Activated naive CD4-positive, alpha-beta T cell treated with anti-CD3 and anti-CD28 coated beads, Interleukin-2, amount 50 U/mL, for 72 hours (primary cell): ENCODE results near the gene COQ8A. TPM values are rescaled to one million over a fixed set of nuclear protein-coding genes. Genes with fewer than 3 reads are reported as not detected.
"Not testable (repeated sequence)": the region's sequence is repeated elsewhere in the genome, so short reads cannot be mapped to it uniquely, and the experiment has no call there.

Experiments
- ATAC-seq, 2 donors: fragments of 150-1000 bp; cut with Tn5 transposase; 2 replicates each; pipeline ENCODE4 v1.10.0; 2021; ENCODE audit warnings: mild to moderate bottlenecking in 2 of 2, moderate library complexity in 2 of 2
- DNase-seq, 2 donors: peaks; one replicate each; pipeline ENCODE4 v3.0.0; 2021 to 2022; ENCODE audit warnings: low spot score in 2 of 2
- H3K27ac Mint-ChIP-seq, 2 donors: one replicate each; pipeline ENCODE4 v1.8.0; 2022; ENCODE audit warnings: mild to moderate bottlenecking in 2 of 2, mixed read lengths in 2 of 2
- H3K36me3 Mint-ChIP-seq, 2 donors: one replicate each; pipeline ENCODE4 v1.8.0; 2022; ENCODE audit warnings: mixed read lengths in 2 of 2
- H3K9me3 Mint-ChIP-seq, 2 donors: one replicate each; pipeline ENCODE4 v1.8.0; 2022; ENCODE audit warnings: mixed read lengths in 2 of 2
- total RNA-seq, 2 donors: library from RNA; stranded (reverse); gene quantifications; one replicate each; pipeline ENCODE4 v1.2.3, GENCODE V29; 2022

COQ8A gene
- total RNA-seq, 2 donors from 2014 or later: 20.5 to 28.1 TPM

DNA sequence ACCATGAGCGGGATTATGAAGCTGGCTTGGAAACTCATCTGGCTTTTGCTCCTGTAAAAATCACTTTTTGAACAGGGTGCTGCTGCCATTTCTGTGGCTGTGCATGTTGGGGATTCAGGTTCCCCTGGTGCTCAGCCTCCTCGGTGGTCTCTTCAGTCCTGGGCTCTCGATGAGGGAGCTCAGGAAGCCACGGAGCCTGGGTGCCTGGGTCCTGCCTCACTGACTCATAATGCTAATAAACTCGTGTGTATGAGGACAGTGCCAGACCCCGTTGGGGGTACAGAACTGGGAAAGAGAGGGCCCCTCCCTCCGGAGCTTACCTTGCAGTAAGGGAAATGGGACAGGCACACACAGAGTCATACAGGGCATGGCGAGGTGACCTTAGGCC lies 5.8 kb downstream of the COQ8A start:
- Mint-ChIP-seq H3K9me3 (no peaks in the 10 kb centered on the region), H3K36me3 (peaks cover 0 to 3% of the 10 kb centered on the region in 2 donors), H3K27ac (peak overlapping the region; percentile 29 to 70)
- DNase-seq: no peak
- ATAC-seq: no peak

DNA sequence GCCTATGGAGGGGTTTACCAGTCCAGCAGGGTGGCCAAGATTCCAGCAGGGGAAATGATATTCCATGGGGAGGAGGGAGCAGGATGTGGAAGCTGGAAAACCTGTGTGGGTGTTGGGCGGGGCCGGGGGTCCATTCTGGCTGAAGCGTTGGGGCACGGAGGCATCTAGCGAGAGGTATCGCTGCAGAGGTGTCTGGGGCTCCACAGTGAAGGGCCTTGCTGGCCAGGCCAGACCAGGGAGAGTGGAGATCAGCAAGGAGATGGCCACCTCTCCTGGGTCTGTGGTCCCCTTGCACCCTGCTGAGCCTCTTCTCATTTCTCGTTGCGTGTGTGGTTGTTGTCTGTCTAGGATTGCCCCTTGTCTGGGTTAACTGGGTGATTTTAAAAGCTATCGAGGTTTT lies 6.2 kb downstream of the COQ8A start:
- Mint-ChIP-seq H3K36me3 (no peaks in the 10 kb centered on the region), H3K27ac (peak overlapping the region; percentile 29 to 70), H3K9me3 (no peaks in the 10 kb centered on the region)
- DNase-seq (no peak), ATAC-seq (no peak)

DNA sequence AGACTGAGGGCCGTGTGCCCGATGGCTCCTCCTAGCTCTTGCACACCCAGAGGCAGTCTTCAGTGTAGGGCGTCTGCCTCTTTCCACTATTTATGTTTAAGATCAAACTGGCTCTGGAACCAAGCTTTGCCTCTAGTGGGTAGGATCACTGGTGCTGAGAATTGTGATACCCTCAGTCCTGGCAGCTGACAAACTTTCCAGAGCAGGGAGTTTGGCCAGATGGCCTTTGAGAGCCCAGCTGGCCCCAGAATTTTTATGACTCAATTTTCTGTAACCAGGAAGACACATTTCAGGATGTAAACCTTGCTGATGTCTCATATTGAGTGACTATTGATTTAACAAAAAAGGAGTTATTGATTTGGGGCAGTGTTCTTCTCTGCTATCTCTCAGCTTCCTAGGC lies 6.7 kb downstream of the COQ8A start:
- Mint-ChIP-seq H3K9me3 (no peaks in the 10 kb centered on the region), H3K36me3 (no peaks in the 10 kb centered on the region), H3K27ac (peak overlapping the region in 1 of 2 donors; percentile 29)
- no peak for DNase-seq
- no peak for ATAC-seq

DNA sequence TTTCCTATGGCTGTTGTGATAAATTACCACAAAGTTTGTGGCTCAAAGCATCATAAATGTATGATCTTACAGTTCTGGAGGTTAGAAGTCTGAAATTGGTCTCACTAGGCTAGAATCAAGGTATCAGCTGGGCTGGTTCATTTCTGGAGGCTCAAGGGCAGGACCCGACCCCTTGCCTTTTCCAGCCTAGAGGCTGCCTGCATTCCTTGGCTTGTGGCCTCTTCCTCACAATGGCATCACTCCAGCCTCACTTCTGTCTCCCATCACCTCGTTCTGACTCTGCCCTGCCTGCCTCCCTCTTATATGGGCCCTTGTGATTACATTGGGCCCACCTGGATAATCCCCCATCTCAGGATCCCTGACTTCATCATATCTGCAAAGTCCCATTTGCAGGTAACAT lies 8.0 kb downstream of the COQ8A start:
- no peaks in the 10 kb centered on the region for H3K9me3 Mint-ChIP-seq
- H3K36me3 Mint-ChIP-seq: no peaks in the 10 kb centered on the region
- ATAC-seq: no peak
- no peak for DNase-seq
- no peak overlapping the region for H3K27ac Mint-ChIP-seq

DNA sequence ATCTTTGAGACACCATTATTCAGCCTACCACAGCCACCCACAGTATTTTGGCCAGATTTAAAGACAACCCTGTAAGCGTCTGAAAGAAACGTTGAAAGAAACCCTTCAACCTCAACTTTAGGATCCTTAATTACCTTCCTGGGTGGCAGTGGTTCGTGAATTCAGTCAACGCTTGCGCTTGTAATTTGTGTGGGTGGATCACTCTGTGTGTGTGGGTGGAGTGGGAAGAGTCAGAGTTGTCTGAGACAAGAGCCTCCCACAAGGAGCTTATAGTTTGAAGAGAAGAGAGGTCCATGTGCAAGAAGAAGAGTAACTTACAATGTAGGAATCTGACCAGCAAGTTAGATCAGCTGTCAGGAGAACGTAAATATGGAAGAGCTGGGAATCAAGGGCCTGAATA lies 8.4 kb downstream of the COQ8A start:
- Mint-ChIP-seq H3K36me3 (no peaks in the 10 kb centered on the region), H3K27ac (no peak overlapping the region), H3K9me3 (no peaks in the 10 kb centered on the region)
- no peak for DNase-seq
- ATAC-seq: no peak

DNA sequence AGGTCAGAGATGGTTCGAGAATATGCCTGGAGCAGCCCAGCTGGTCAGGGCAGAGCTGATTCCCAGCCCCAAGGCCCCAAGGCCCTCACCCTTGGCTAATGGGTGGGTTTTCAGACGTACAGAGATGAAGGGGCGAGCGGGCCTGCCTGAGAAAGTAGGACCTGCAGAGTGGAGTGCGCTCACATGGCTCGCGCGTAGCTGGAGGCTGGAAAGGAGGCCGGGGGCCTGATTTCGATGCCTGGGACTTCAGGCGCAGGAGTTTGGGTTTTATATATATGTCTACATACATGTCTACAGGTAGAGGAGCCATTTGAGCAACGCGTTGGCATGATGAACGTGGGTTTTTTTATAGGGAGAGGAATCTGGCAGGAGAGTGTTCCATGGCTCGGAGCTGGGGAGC lies 8.9 kb downstream of the COQ8A start:
- Mint-ChIP-seq H3K27ac (no peak overlapping the region), H3K9me3 (no peaks in the 10 kb centered on the region), H3K36me3 (no peaks in the 10 kb centered on the region)
- ATAC-seq (no peak), DNase-seq (no peak)

DNA sequence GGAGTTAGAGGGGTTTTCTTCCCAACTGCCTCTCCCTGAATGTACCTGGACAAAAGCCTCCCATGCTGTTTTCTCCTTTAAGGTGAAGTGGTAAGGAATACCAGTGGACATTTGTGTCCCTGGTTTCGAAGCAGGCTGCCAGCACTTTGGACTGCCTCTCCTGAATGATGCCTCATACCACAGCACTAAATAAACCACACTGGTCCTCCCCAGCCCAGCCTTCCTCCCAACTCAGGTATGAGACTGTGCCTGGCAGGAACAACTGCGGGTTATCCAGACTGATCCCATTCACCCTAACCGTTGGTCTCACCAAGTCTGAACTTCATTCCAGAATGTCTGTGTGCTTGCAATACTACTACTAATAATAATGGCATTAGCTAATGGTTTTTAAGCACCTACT lies 9.3 kb downstream of the COQ8A start:
- DNase-seq (no peak), ATAC-seq (no peak)
- Mint-ChIP-seq H3K27ac (no peak overlapping the region), H3K36me3 (peaks cover 0 to 2% of the 10 kb centered on the region in 2 donors), H3K9me3 (no peaks in the 10 kb centered on the region)

DNA sequence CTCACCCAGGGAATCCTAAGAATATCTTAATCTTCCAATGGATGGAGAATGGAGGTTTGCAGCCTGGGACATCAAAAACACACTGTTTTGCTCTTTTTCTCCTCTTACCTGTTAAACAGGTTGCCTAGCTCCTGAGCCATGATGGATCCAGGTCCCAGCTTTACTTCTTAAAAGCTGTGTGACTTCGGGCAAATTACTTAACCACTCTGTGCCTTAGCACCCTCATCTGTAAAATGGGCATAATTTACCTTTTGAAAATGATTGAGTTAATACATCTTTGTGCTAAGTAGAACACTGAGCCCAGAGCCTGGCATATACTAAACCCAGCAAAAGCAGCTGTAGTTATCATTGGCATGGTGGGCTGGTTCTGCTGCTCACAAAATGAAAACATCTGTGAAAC lies 10.2 kb downstream of the COQ8A start:
- H3K9me3 Mint-ChIP-seq: no peaks in the 10 kb centered on the region
- peaks cover 0 to 8% of the 10 kb centered on the region in 2 donors for H3K36me3 Mint-ChIP-seq
- H3K27ac Mint-ChIP-seq: no peak overlapping the region
- no peak for DNase-seq
- no peak for ATAC-seq

DNA sequence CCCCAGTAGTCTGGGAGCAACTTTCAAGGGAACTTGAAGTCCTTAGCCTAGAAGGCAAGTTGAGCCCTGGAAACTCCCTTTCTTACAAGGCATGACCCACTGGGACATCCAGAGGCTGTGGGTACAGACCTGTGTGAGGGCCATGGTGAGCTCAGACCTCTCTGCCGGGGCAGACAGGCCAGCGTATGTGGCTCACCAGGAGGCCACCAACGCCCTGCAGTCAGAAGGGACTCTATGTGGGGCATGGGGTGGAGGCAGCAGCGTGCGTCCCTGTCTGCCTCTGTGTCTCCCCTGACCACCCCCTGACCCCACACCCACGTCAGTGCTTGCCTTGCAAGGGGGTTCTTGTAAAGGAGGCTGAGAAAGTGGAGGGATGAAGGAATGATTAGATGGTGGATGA lies 10.8 kb downstream of the COQ8A start:
- H3K27ac Mint-ChIP-seq: peak overlapping the region in 1 of 2 donors; percentile 31
- peaks cover 0 to 8% of the 10 kb centered on the region in 2 donors for H3K36me3 Mint-ChIP-seq

DNA sequence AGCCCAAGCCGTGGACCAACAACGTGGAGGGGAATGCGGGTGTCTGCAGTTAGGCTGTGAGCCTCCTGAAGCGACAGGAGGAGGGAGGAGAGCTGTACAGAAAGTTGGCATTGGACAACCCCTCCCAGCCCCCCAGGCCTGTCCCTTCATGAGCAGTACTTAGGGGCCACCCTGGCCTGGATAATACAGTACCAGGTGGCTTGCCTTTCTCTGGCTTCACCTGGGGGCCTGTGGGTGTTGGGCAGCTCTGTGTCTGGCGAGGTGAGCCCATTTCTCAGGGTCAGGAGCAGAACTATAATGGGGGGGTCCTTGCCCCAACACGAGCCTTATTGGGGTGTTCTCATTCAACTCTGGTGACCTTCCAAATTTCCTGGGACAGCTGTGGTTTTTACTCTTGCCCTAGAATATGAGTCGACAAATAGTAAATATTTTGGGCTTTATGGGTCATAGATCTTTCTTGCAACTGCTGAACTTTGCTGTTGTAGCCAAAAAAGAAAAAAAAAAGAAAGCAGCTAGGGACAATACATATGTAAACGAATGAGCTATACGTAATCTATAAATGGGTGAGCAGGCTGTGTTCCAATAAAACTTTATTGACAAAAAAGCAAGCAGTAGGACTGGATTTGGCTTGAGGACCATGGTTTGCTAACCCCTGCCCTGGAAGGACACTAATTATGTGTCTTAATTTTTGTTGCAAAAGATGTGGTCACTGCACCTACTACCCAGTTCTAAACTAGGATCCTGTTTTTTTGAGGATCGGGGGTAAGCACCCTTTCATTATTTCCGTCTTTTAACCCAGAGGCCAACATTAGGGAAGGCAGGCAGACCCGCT lies 11.4 kb downstream of the COQ8A start:
- H3K27ac Mint-ChIP-seq: peak overlapping the region in 1 of 2 donors; percentile 31
- peaks cover 0 to 4% of the 10 kb centered on the region in 2 donors for H3K9me3 Mint-ChIP-seq
- no peak for ATAC-seq
- no peak for DNase-seq
- H3K36me3 Mint-ChIP-seq: peaks cover 0 to 8% of the 10 kb centered on the region in 2 donors

More for the DNA sequence above, 10.8 kb downstream of the COQ8A start:
- ATAC-seq: no peak
- no peak for DNase-seq
- peaks cover 0 to 2% of the 10 kb centered on the region in 2 donors for H3K9me3 Mint-ChIP-seq

DNA sequence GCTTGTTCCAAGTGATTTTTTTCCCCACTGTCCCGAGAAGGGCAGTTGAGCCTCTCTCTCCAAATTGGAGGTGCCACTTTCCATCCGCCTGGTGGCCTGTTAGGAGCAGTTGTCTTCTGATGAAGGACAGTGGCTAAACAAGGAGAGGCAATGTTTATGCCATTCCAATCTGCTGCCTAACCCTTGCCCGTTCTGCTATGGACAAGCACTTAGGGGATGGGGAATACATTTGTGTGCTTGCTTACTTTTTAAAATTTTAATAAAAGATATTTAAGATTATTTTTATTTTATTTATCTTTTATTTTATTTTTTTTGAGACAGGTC lies 12.0 kb downstream of the COQ8A start:
- H3K27ac Mint-ChIP-seq: no peak overlapping the region
- peaks cover 0 to 10% of the 10 kb centered on the region in 2 donors for H3K36me3 Mint-ChIP-seq
- ATAC-seq (no peak), DNase-seq (no peak)
- peaks cover 0 to 4% of the 10 kb centered on the region in 2 donors for H3K9me3 Mint-ChIP-seq

DNA sequence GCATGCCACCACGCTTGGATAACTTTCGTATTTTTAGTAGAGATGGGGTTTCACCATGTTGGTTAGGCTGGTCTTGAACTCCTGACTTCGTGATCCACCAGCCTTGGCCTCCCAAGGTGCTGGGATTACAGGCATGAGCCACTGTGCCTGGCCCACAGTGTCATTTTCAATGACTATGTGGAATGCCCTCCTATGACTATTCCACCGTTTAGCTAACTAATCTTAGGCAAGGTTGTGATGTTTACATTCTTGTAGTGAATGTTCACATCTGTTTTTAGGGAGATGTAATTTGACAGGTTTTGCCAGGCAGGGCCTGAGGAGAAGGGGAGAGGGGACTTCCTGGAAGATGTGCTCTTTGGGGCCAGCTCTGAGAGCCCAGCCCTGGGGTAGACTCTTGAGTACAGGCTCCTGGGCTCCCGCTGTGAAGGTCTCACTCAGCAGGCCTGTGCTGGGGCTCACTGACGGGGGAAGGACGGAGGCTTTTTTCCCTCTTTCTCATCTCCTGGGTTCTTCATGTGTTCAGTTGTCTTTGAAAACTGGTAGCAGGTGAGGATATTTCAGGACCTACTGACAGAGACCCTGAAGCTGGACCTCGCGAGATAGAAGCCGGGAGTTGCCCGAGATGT lies 13.2 kb downstream of the COQ8A start:
- Mint-ChIP-seq H3K9me3 (peaks cover 0 to 8% of the 10 kb centered on the region in 2 donors), H3K27ac (peak overlapping the region in 1 of 2 donors; percentile 9), H3K36me3 (peaks cover 0 to 18% of the 10 kb centered on the region in 2 donors)
- DNase-seq (no peak), ATAC-seq (no peak)

DNA sequence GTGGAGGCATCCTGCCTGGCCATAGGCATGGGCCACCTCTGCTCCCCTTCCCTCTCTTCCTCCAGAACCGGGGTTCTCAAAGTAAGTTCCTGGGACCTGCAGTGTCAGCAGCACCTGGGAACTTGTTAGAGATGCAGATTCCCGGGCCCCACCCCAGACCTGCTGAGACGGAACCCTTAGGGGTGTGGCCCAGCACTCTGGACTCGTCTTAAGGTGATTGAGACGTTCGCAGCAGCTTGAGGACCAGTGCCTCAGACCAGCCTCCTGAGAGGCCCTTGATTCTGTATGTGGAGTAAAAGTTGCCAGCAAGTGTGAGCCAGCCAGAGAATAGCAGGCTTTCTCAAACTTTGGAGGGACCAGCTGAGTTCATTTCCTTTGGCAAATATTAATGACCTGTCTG lies 14.2 kb downstream of the COQ8A start:
- ATAC-seq: no peak
- H3K9me3 Mint-ChIP-seq: peaks cover 0 to 12% of the 10 kb centered on the region in 2 donors
- H3K36me3 Mint-ChIP-seq: peaks cover 0 to 26% of the 10 kb centered on the region in 2 donors
- peak overlapping the region in 1 of 2 donors; percentile 57 for H3K27ac Mint-ChIP-seq
- DNase-seq: no peak

DNA sequence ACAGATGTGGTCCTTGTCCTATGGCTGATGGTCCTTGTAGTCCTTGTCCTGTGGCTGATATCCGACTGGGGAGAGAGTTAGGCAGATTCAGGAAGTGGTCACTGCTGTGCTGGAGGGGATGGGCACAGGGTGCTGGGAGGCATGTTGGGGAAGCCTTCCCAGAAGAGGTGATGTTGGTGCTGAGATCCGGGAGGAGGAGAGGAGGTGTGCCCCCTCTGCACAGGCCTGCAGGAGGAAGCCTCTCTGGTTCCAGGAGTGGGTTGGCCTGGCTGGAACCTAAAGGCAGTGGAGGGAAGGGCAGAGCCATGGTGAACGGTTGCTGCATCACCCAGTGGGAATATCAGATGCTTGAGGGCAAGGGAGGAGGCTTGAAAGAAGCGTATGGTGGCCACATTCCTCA lies 14.7 kb downstream of the COQ8A start:
- H3K9me3 Mint-ChIP-seq: peaks cover 0 to 15% of the 10 kb centered on the region in 2 donors
- peaks cover 0 to 31% of the 10 kb centered on the region in 2 donors for H3K36me3 Mint-ChIP-seq
- peak overlapping the region in 1 of 2 donors; percentile 57 for H3K27ac Mint-ChIP-seq
- no peak for DNase-seq
- no peak for ATAC-seq

DNA sequence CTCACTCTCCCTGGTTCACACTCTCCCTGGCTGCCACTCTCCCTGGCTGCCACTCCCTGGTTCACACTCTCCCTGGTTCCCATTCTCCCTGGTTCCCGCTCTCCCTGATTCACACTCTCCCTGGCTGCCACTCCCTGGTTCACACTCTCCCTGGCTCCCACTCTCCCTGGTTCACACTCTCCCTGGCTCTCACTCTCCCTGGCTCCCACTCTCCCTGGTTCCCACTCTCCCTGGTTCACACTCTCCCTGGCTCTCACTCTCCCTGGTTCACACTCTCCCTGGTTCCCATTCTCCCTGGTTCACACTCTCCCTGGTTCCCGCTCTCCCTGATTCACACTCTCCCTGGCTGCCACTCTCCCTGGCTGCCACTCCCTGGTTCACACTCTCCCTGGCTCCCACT lies 15.8 kb downstream of the COQ8A start:
- Mint-ChIP-seq H3K27ac (peak overlapping the region in 1 of 2 donors; percentile 57), H3K9me3 (peaks cover 0 to 15% of the 10 kb centered on the region in 2 donors), H3K36me3 (peaks cover 0 to 31% of the 10 kb centered on the region in 2 donors)
- not testable (repeated sequence) for ATAC-seq, DNase-seq

DNA sequence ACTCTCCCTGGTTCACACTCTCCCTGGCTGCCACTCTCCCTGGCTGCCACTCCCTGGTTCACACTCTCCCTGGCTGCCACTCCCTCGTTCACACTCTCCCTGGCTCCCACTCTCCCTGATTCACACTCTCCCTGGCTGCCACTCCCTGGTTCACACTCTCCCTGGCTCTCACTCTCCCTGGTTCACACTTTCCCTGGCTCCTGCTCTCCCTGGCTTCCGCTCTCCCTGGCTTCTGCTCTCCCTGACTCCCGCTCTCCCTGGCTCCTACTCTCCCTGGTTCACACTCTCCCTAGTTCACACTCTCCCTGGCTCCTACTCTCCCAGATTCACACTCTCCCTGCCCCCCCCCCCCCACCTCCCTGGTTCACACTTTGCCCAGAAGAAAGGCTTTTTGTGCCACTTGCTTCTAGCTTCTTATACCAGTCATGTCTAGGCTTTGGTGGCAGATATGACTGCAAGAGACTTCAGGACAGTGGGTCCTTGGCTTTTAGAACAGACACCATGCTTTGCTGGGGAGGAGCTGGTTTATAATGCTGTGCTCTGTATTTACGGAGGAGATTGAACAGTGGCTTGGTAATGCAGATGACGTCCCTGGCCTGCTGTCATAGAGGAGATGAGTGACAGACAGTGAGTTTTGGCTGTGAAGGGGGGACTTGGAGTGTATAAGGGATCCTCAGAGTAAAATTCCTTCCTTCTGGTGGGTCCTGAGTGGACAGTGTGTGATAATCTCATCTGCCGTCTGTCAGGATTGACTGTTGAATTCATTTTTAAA lies 17.0 kb downstream of the COQ8A start:
- H3K9me3 Mint-ChIP-seq: peaks cover 0 to 15% of the 10 kb centered on the region in 2 donors
- ATAC-seq (no peak), DNase-seq (no peak)
- peaks cover 0 to 31% of the 10 kb centered on the region in 2 donors for H3K36me3 Mint-ChIP-seq
- no peak overlapping the region for H3K27ac Mint-ChIP-seq

DNA sequence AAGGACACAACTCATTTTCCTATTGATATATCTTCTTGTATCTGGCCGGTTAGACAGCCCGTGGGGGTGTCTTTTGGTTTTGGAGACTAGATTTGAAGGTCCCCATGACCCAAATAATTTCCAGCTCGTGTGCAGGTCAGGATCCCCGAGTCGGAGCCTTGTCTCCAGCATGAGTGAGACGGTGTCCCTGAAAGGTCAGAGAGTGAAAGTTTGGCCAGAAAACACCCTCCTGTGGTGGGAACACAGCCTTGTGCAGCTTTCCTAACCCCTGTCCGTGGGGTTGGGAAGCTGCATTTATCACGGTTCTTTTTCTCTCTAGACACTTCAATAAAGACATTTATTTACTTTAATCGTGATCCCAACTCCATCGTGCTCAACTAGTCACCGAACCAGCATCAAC lies 17.6 kb downstream of the COQ8A start:
- Mint-ChIP-seq H3K9me3 (peaks cover 0 to 15% of the 10 kb centered on the region in 2 donors), H3K36me3 (peaks cover 0 to 31% of the 10 kb centered on the region in 2 donors), H3K27ac (no peak overlapping the region)

More for the DNA sequence above, 17.6 kb downstream of the COQ8A start:
- ATAC-seq: no peak
- DNase-seq: no peak
